ENCODE measurements around the gene MRPL12.
"Not testable (repeated sequence)": the region's sequence is repeated elsewhere in the genome, so short reads cannot be mapped to it uniquely, and the experiment has no call there.

The MRPL12 gene

DNA sequence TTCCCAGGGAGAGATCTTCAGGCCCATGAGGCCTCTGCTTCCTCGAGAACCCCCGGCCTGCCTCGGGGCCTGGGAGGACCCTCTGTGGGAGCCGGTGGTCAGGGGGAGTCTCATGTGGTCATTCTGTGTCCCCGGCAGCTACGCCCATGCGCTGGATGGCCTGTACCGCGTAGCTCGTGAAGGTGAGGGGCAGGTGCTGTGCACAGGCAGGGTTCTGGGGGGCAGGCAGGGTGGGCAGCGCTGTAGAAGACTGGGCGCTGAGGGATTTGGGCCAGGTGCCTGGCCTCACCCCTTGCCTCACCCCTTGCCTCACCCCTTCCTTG is 13.5 kb downstream of the MRPL12 start:
- no peak for DNase-seq (ENCODE audit: low spot score)

GRCh38 chr17:81717049-81717765 is 14.0 kb downstream of the MRPL12 start:
- no peak for DNase-seq (ENCODE audit: low spot score)

- no peak for DNase-seq (ENCODE audit: low spot score)
These were observed 14.6 kb downstream of the MRPL12 start for GRCh38 chr17:81717766-81718089.

DNA sequence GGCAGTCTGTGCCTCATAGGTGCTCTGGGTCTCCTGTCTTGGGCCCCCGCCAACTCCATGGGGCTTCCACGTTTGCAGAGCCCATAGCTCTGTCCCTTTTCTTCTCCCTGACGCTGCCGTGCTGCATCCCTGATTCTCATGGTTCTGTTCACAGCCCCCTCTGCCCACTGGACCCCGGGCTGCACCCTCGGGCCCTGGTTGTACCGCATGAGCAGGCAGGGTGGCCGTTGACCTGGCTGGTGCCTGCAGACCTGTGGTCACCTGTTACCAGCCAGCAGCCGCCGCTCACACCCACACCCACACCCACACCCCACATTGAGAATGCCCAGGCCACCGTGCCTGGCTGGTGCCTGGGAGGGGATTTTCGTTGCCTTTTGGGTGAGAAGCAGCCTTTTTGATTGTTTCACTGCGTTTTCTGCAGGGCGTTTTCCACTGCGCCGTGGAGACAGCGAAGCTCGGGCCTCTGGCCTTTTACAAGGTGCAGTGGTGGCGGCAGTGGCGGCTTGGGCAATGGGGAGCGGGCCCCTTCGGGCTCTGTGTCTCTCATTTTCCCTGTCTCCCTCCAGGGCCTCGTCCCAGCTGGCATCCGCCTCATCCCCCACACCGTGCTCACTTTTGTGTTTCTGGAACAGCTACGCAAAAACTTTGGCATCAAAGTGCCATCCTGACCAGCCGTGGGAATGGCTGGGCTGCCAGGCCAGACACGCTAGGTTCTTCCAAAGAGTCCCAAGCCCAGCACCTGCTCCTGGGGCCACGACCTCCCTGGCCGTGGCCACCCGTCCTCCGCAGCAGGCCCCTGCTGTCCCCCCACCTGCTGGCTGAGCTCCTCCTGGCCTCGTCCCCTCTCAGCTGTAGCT is 16.5 kb downstream of the MRPL12 start:
- no peak for DNase-seq (ENCODE audit: low spot score)

DNA sequence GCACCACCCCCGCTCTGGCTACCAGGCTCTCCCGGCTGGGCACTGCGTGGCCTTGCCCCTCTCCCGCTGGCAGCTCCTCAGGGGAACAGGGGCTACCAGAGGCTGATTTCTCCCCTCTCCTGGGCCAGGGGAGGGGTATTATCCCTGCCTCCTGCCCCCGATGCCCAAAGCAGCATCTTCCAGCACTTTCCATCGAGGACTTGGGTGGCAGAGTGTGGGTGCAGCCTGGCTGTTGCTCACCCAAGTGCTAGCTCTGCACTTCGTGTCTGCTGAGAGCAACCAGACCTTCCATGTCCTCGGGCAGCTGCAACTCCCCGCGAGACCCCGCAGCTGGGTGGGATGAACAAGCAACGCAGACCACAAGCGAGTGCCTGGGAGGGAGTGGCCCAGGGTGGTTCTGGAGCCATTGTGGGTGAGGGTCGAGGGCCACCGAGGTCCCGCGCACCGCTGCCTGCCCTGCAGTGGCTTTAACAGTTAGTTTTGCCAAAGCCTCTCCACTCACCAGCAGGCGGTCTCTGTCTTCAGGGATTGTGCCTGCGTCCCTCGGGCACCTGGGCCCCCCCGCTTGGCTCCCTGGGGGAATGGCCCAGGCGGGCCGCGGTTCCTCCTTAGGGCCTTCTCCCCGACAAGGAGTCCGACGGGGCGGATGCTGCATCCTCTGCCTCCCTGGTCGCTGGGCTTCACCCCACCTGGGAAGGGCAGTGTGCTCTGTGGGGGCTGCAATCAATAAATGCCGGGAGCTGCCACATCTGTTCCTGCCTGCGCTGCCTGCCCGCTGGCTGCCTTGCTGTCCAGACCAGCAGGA is 17.3 kb downstream of the MRPL12 start:
- DNase-seq (ENCODE audit: low spot score) = no peak

GRCh38 chr17:81722184-81723120 is 19.3 kb downstream of the MRPL12 start:
- peak; percentile 80 for DNase-seq (ENCODE audit: low spot score)

DNA sequence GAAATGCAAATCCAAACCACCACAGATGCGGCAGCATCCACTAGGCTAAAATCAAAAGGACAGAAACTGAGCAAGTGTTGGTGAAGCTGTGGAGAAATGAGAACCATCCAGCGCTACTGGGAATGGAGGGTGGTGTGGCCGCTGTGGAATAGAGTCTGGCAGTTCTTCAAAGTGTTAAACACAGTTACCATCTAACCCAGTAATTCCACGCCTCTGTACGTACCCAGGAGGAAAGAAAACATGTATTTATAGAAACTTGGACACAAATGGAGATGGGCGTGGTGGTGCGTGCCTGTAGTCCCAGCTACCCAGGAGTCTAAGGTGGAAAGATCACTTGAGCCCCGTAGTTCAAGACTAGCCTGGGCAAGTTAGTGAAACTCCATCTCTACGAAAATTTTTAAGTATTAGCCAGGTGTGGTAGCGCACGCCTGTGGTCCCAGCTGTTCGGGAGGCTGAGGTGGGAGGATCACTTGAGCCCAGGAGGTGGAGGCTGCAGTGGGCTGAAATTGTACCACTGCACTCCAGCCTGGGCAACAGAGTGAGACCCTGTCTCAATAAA is 20.6 kb downstream of the MRPL12 start:
- no peak for DNase-seq (ENCODE audit: low spot score)

DNA sequence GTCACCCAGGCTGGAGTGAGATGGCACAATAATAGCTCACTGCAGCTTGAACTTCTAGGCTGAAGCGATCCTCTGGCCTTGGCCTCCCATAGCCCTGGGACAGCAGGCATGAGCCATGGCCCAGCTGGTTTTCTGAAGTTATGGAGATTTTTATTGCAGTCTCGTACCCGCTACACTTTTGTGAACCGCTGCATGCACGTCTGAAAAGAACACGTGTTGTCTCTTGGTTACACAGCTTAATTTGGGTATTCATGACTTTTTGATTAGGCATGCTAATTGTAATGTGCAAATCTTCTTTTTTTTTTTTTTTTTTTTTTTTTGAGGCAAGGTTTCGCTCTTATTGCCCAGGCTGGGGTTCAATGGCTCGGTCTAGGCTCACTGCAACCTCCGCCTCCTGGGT is 22.3 kb downstream of the MRPL12 start:
- no peak for DNase-seq (ENCODE audit: low spot score)

DNA sequence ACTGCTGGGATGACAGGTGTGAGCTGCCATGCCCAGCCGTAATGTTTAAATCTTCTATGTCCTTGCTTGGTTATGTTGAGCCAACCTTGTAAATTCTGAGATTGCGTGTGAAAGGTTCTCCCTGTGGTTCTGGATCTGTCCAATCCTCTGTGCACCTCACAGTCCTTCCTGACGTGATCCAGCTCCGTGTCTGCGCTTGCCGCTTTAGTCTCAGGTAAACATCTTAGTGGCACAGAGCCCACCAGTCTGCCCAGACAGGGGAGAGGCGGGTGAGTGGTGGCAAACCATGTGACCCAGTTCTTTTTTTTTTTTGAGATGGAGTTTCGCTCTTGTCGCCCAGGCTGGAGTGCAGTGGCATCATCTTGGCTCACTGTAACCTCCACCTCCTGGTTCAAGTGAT is 22.8 kb downstream of the MRPL12 start:
- DNase-seq (ENCODE audit: low spot score) = no peak

- no peak for DNase-seq (ENCODE audit: low spot score)
These were observed 24.3 kb downstream of the MRPL12 start for GRCh38 chr17:81727324-81728031.

DNA sequence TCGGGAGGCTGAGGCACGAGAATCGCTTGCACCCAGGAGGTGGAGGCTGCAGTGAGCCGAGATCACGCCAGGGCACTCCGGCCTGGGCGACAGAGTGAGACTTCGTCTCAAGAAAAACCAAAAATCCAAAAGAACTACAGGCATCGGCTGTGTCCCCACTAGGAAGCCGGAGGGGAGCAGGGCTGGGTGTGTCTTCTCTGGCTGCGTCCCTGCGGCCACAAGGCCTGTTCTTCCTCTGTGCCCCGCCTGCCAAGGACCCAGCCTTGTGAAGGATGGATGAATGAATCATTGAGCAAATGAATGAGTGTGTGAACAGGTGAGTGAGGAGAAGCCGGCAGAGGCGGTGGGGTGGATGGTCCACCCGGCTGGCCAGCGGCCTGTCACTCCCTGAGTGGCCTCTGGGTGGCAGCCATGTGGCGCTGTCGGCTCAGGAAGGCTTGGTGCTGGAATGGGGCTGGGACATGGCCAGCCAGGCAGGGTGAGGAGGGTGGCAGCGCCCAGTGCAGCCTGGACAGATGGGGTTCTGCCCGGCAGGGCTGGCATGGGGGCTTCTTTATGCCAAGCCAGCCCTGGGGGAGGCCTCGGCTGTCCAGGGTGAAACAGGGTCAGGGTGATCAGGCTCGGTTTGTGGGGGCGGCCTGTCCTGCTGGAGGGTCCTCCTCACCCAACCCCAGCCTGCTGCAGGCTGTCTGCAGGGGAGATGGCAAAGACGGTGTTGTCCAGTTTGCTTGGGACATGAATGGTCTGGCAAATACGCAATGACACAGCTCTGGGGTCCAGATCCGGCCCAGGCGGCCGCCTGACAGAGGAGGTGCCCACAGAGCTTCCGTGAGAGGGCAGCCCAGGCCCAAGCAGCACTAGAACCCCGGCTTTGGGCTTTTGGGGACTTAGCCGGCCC is 30.6 kb downstream of the MRPL12 start:
- peak; percentile 82 for DNase-seq (ENCODE audit: low spot score)

- no peak for DNase-seq (ENCODE audit: low spot score)
These were observed 31.5 kb downstream of the MRPL12 start for GRCh38 chr17:81734405-81735263.

DNA sequence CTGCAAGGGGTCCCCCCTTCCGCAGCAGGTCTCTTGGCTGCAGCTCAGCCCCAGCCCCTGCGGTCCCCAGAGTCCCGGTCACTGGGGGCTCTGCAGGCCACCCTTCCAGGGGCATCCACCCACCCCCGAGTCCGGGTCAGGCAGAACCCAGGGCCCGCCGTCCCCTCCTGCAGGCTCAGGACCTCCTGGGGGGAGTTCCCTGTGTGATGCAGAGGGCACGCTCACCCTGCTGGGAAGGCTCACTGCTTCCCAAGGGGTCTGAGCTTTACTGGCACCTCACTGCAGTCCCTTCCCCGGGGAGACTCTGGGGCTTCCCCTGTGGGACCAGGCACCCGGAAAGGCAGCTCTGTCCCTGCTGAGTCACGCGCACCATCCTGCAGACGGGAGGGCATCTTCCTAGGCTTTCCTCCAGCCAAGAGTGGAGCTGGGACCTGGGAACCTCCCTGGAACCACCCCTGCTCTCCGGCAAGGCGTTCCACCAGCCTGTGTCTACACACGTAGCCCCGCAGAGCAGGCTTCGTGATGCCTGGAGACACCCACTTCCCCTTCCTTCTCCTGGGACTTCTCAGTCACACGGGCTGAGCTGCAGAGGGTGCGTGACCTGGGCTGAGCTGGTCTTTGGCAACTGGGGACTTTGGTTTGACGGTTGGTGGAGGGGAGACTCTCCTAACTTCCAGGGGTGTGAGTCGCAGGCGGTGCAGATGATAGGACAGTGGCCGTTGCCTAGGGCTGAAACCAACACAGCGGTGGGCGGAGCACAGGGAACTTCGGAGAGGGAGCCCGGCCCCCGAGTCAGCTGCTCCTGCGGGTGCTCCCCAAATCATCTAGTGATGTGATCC is 32.3 kb downstream of the MRPL12 start:
- peak; percentile 87 for DNase-seq (ENCODE audit: low spot score)

DNA sequence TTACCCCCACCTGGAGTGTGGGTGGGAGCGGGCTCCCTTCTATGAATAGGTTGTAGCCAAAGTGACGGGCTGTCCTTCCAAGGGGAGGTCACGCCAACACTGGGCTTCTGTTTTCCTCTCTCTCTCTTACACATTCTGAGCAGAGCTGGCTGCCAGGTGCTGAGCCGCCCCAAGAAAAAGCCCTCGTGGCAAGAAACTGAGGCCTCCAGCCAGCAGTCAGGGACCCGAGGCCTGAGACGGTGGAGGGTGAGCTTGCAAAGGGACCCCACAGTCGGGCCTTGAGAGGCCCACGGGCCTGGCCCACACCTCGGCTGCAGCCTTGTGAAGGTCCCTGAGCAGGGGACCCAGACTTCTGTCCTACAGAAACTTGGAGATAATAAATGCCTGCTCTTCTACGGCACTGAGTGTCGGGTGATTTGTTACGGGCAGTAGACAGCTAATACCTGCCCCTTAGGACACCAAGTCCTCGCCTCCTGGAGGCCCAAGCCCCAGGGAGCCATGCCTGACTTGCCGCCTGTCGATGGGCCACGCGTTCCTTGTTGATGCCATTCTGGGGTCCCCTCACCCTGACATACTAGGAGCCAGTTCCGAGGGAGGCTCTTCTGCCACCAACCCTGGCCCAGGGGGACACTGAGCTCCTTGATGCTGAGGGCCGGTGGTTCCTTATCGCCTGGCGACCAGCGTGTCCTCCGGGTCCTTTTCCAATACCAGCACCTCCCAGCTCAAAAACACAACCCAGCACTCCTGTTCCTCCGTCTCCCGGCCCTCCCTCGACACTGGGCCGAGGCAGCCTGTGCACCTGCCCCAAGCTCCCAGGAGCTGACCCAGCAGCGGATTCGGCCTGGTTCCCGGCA is 35.0 kb downstream of the MRPL12 start:
- no peak for DNase-seq (ENCODE audit: low spot score)

DNA sequence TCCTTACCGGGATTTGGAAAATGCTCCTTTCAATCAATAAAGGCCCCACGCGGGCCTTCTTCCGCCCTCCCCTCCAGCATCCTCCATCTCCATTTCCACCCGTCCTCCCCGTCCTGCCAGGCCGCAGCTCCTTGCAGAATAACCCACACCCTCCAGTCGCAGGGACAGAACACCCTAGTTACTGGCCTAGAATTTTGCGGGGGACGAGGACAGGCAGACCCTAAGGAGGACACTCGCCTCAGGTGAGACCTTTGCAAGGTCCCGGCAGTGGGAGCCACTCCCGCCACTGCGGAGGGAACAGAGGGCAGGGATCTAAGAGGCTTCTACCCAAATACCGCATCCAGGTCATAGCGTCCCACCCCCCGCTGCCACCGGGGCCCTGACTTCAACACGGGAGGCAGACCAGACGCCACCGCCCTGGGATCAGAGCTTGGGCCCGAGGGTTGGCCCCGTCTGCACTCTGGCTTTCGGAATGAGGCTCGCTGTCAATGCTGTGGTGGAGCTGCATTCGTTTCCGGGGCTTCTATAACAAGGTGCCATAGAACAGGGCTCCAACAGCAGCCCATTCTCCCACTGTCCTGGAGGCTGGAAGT is 35.7 kb downstream of the MRPL12 start:
- DNase-seq (ENCODE audit: low spot score) = no peak

DNA sequence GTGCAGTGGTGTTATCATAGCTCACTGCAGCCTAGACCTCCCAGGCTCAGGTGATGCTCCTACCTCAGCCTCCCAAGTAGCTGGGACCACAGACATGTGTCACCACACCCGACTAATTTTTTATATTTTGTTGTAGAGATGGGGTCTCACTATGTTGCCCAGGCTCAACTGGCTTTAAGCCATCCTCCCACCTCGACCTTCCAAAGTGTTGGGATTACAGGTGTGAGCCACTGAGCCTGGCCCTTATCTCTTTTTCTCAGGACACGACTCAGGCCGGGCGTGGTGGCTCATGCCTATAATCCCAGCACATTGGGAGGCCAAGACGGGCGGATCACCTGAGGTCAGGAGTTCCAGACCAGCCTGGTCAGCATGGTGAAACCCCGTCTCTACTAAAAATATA is 36.4 kb downstream of the MRPL12 start:
- not testable (repeated sequence) for DNase-seq (ENCODE audit: low spot score)

All from kidney tubule cell (primary cell).